ENCODE measurements around the gene TRAPPC2.

The TRAPPC2 gene

GRCh38 chrX:13662355-13662791 lies 72.0 kb downstream of the TRAPPC2 start:
- H3K27ac ChIP-seq (ENCODE audit: low read depth, low read length), result no peak overlapping the region
- no peaks in the 10 kb centered on the region for H4K20me1 ChIP-seq (ENCODE audit: control insufficient read depth, insufficient read depth, low read depth, low read length)
- no peak overlapping the region for H3K4me3 ChIP-seq (ENCODE audit: low read length)
- H3K79me2 ChIP-seq (ENCODE audit: control insufficient read depth, low read length), result no peaks in the 10 kb centered on the region
- TF ChIP-seq CTCF (IDR thresholded peaks at IDR 0.05; ENCODE audit: low read depth, low read length, poor library complexity, severe bottlenecking) (no peak), EZH2phosphoT487 (IDR thresholded peaks at IDR 0.05; ENCODE audit: borderline replicate concordance, low read length) (no peak)
- no peaks in the 10 kb centered on the region for H3K9me2 ChIP-seq (replicated peaks; ENCODE audit: control insufficient read depth, low read length)
- H3K36me3 ChIP-seq (ENCODE audit: control insufficient read depth, low read length), result peaks cover 9% of the 10 kb centered on the region
- H3K9me3 ChIP-seq (ENCODE audit: control insufficient read depth, insufficient read depth, low read length), result no peaks in the 10 kb centered on the region
- H3K27me3 ChIP-seq (ENCODE audit: control insufficient read depth, low read length), result no peaks in the 10 kb centered on the region
- no peak overlapping the region for H3K4me2 ChIP-seq (ENCODE audit: low read length)
- H3K4me1 ChIP-seq (ENCODE audit: control insufficient read depth, low read length), result peaks cover 23% of the 10 kb centered on the region
- H3F3A ChIP-seq (ENCODE audit: control insufficient read depth, insufficient read depth), result 0 out of 2 replicates have a peak, but pooled peaks cover 3% of the 10 kb centered on the region

All from DOHH2 (cell line).